ENCODE measurements around the gene ADGRL4. TPM values are rescaled to one million over a fixed set of nuclear protein-coding genes. Genes with fewer than 3 reads are reported as not detected.
"Not testable (repeated sequence)": the region's sequence is repeated elsewhere in the genome, so short reads cannot be mapped to it uniquely, and the experiment has no call there.

ADGRL4 gene
- total RNA-seq, 4 donors from 2014 or later = 14.5 to 46.6 (median 17.8) TPM

DNA sequence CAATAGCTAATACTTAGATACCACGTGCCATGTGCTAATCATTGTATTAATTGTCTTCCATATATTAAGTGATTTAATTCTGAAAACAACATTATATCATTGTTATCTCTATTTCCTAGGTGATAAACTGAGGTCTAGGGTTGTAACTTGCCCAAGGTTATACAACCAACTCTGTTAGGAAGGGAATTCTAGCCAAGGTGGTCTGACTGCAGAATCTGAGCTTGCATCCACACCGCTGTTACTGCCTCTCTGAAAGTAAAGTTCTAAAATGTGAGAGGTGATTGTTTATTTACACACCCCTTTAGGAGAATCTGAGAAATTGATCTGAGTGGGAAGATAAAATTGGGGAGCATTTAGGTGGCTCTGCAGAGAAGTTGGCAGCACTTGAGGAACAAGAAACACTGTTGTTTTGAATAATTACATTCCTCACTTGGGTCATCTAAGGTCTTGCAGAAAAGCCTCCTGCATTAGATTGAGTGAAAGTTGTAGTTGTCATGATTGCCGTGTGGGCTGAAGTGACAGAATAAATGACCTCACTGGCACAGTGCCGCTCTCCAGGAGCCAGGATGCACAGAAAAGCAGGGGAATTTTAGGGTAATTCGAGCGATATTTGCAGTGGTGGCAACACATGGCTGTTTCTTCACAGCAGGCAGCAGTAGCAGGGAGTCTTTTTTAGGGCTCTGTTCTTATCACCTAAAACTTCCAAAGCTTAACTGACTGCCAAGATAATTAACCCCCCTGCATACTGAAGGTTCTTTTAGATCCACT is 121.7 kb downstream of the ADGRL4 start:
- Histone ChIP-seq H3K9me3 (no peaks in the 10 kb centered on the region), H3K27me3 (no peaks in the 10 kb centered on the region), H3K4me1 (peaks cover 2 to 15% (median 3%) of the 10 kb centered on the region in 3 donors), H3K27ac (no peak overlapping the region), H3K4me3 (no peak overlapping the region), H3K36me3 (no peaks in the 10 kb centered on the region)
- ATAC-seq = no peak
- 37 to 69% methylated on average over 2 to 6 of the region's 6 CpGs for WGBS, 2 donors (ENCODE audit: low coverage in 1 of 2)
- TF ChIP-seq POLR2AphosphoS5 (IDR thresholded peaks at IDR 0.05) = no peak

DNA sequence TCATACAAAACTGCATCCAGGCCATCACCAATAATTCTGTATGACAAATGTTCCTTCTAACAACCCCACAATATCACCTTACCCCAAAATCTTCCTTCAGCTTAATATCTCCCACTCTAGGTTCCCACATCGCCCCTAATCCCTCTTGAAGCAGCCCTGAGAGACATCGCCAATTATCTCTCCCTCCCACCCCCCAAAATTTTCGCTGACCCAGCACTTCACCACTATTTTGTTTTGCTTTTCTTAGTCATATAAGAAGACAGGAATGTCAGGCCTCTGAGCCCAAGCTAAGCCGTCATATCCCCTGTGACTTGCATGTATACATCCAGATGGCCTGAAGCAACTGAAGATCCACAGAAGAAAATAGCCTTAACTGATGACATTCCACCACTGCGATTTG is 126.3 kb downstream of the ADGRL4 start:
- ATAC-seq = no peak
- 88 to 100% methylated on average over 1 to 5 of the region's 5 CpGs for WGBS, 2 donors (ENCODE audit: low coverage in 1 of 2)
- Histone ChIP-seq H3K27ac (no peak overlapping the region), H3K27me3 (no peaks in the 10 kb centered on the region), H3K4me3 (no peak overlapping the region), H3K36me3 (no peaks in the 10 kb centered on the region), H3K9me3 (no peaks in the 10 kb centered on the region), H3K4me1 (peaks cover 2 to 12% (median 3%) of the 10 kb centered on the region in 3 donors)
- TF ChIP-seq, protein P1, sequence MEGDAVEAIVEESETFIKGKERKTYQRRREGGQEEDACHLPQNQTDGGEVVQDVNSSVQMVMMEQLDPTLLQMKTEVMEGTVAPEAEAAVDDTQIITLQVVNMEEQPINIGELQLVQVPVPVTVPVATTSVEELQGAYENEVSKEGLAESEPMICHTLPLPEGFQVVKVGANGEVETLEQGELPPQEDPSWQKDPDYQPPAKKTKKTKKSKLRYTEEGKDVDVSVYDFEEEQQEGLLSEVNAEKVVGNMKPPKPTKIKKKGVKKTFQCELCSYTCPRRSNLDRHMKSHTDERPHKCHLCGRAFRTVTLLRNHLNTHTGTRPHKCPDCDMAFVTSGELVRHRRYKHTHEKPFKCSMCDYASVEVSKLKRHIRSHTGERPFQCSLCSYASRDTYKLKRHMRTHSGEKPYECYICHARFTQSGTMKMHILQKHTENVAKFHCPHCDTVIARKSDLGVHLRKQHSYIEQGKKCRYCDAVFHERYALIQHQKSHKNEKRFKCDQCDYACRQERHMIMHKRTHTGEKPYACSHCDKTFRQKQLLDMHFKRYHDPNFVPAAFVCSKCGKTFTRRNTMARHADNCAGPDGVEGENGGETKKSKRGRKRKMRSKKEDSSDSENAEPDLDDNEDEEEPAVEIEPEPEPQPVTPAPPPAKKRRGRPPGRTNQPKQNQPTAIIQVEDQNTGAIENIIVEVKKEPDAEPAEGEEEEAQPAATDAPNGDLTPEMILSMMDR (IDR thresholded peaks at IDR 0.05) = no peak

DNA sequence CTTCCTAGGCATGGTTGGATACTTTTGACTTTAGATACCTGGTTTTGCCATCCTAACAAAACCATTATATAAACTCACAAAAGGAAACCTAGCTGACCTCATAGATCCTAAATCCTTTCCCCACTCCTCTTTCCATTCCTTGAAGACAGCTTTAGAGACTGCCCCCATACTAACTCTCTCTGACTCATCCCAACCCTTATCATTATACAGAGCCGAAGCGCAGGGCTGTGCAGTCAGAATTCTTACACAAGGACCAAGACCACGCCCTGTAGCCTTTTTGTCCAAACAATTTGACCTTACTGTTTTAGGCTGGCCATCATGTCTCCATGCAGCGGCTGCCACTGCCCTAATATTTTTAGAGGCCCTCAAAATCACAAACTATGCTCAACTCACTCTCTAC is 130.5 kb downstream of the ADGRL4 start:
- not testable (repeated sequence) for ATAC-seq, H3K27me3 ChIP-seq, H3K4me1 ChIP-seq, H3K36me3 ChIP-seq, H3K27ac ChIP-seq, H3K4me3 ChIP-seq, H3K9me3 ChIP-seq
- 86 to 100% methylated on average over 3 to 4 of the region's 4 CpGs for WGBS, 2 donors (ENCODE audit: low coverage in 1 of 2)

DNA sequence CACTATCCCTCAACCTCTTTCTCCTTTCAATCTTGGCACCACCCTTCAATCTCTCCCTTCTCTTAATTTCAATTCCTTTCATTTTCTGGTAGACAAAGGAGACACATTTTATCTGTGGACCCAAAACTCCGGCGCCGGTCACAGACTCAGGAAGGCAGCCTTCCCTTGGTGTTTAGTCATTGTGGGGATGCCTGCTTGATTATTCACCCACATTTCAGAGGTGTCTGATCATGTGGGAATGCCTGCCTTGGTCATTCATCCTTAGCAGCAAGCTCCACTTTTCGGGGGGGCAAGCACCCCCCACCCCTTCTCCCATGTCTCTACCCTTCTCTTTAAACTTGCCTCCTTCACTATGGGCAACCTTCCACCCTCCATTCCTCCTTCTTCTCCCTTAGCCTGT is 133.7 kb downstream of the ADGRL4 start:
- ATAC-seq, H3K27me3 ChIP-seq, H3K27ac ChIP-seq, H3K4me3 ChIP-seq, H3K36me3 ChIP-seq, H3K9me3 ChIP-seq, H3K4me1 ChIP-seq: not testable (repeated sequence)
- 90% methylated on average over 3 of the region's 4 CpGs; no CpG with 5 or more reads in 1 of the 2 donors for WGBS, 2 donors (ENCODE audit: low coverage in 1 of 2)

DNA sequence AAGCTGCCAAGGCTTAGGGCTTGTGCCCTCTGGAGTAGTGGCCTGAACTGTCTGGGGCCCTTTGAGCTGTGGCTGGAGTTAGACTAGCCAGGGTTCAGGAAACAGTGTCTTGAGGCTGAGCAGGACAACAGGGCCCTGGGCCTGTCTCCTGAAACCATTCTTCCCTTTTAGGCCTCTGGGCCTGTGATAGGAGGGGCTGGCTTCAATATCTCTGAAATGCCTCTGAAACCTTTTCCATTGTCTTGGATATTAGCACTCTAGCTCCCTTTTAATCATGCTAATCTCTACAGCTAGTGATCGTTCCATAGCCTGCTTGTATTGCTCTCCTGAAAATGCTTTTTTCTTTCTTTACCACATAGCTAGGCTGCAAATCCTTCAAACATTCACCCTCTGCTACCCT is 135.3 kb downstream of the ADGRL4 start:
- H3K27ac ChIP-seq = no peak overlapping the region
- H3K9me3 ChIP-seq = peaks cover 0 to 5% (median 0%) of the 10 kb centered on the region in 3 donors
- WGBS, 2 donors (ENCODE audit: low coverage in 1 of 2) = 100% methylated on average over 1 of the region's 1 CpG
- no peak for TF ChIP-seq EP300 (IDR thresholded peaks at IDR 0.05)
- no peak for TF ChIP-seq POLR2AphosphoS5 (IDR thresholded peaks at IDR 0.05)
- TF ChIP-seq POLR2A (IDR thresholded peaks at IDR 0.05) = no peak
- TF ChIP-seq, protein P1 (IDR thresholded peaks at IDR 0.05) = no peak
- no peaks in the 10 kb centered on the region for H3K4me1 ChIP-seq
- H3K36me3 ChIP-seq = no peaks in the 10 kb centered on the region
- no peaks in the 10 kb centered on the region for H3K27me3 ChIP-seq
- H3K4me3 ChIP-seq = no peak overlapping the region
- ATAC-seq = no peak

DNA sequence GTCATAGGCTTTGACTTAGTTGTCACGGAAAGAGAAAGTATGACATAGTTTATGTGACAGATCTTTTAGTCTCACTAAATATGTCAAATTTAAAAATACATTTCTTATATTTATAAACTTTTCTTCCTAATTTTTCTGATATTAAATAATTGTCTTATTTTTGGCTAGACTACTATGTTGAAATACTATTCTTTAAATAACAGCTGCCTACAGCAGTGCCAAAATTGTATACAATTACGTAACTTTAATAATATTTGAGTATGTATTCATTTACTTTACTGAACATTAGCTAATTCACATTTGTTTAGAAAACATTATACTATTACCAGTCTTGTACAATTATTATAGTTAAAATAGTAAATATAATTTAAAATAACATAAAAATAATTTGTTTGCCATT is 137.4 kb downstream of the ADGRL4 start:
- no peaks in the 10 kb centered on the region for H3K4me1 ChIP-seq
- no peaks in the 10 kb centered on the region for H3K36me3 ChIP-seq
- no peak for ATAC-seq
- H3K27ac ChIP-seq = no peak overlapping the region
- TF ChIP-seq, protein P1 (IDR thresholded peaks at IDR 0.05) = no peak
- TF ChIP-seq EP300 (IDR thresholded peaks at IDR 0.05) (no peak), POLR2AphosphoS5 (IDR thresholded peaks at IDR 0.05) (no peak), POLR2A (IDR thresholded peaks at IDR 0.05) (no peak)
- H3K4me3 ChIP-seq = no peak overlapping the region
- peaks cover 0 to 5% (median 0%) of the 10 kb centered on the region in 3 donors for H3K9me3 ChIP-seq
- 36 to 57% methylated on average over 2 of the region's 2 CpGs for WGBS, 2 donors (ENCODE audit: low coverage in 1 of 2)
- no peaks in the 10 kb centered on the region for H3K27me3 ChIP-seq
